ENCODE measurements around the gene FAM193A. TPM values are rescaled to one million over a fixed set of nuclear protein-coding genes. Genes with fewer than 3 reads are reported as not detected.
A peak's percentile ranks its signal among the peaks of the same experiment; 100 is the strongest.

Gene FAM193A
- total RNA-seq, 1 donor from 2014 or later = 17.1 TPM

DNA sequence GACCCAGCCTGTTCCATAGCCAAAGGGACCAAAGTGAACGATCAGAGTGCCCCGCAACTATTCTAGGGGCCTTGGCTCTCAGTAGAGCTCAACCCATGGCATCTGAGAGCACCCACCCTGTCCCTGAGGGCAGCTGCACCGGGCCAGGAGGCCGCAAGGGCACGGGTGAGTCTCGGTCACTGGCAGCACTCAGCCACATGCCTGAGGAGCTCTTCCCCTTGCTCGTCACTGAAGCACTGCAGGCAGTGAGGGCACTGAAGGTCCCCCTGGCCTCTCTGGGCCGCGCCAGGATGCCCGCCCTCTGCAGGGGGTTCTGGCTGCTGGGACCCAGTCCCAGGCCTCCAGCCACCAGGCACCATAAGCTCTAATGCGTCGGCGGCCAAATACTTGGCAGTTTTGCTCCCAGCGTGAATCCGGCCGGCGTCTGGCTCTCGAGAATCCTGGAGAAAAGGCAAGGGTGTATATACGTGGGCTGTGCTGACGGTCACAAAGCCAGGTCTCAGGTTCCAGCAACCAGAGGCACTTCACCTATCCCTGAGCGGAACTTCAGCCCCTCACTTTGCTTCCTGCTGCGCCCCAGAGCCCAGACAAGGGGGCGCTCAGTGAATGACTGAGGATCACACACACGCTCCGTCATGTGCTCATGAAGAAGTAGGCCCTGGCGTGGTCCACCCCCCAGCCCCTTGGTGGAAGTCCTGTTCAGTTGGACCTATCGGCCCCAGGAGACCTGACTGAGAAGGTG, 205.8 kb downstream of the FAM193A start:
- DNase-seq (ENCODE audit: low spot score in 2 of 2) = no peak
- FAIRE-seq = no peak

DNA sequence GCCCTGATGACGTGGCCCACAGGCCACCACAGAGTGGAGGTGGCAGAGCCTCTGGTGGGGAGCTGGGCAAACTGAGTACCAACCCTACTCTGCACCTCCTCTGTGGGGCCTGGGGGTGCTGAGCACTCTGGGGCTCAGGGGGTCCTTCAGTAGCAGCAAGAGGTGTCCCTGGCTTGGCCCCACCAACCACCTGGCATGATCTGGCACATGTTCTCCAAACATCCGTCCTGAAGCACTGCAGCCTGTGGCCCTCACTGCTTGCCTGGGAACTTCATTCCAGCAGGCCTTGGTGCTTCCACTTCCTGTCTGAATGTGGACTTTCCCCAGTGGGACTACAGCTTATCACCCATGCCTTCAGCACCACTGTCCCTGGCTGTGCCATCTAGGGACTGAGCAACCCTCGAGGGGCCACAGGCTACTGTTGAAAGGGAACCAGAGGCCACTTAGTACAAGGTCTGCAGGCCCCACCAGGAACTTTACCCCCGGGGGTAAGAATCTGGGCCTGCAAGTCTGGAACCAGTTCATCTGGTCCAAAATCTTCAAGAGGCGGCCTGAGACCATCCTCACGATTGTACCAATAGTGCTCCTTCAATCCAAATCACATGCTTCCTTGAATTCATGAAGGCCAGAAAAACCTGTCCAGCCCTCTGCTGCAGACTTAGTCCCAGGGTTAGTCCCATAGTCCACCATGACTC, 206.5 kb downstream of the FAM193A start:
- no peak for FAIRE-seq
- no peak for DNase-seq (ENCODE audit: low spot score in 2 of 2)

DNA sequence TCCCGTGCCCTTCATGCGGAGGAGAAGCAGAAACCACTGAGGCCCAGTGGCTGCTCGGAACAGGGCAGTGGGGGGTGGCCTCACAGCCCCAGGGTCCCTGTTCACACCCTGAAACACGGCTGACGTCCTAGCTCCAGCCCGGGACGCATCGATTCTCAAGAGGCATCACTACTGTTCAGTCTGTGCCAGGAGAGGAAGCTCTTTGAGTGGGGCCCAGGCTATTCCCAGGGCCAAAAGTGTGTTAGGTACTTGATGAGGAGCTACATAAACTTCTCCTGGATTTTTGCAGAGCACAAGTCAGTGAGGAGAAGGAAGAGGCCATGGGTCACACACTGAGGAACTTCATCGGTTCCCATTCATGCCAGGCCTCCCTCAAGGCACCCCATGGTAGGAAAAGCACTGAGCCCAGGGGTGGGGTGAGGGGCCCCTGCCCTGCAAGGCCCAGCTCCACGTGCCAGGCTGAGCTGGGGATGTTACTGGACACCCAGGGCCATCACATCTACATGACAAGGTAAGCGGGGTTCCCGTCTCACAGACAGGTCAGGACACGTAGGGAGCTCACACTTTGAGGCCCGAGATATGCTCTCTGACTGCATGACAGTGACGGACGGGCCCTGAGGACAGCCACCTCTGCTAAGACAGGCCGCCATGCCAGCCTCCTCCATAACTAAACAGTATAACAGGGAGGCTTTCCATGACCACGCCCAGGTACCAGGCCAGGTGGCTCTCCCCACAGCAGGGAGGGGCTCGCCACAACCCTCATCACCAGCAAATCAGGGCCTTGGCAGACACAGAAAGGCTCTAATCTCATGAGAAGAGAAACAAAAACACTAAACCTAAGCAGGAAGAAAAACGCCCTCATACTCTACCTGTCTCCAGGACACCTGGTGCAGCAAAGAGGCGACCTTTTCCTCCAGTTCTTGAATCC, 207.3 kb downstream of the FAM193A start:
- DNase-seq (ENCODE audit: low spot score in 2 of 2) = no peak
- no peak for FAIRE-seq

DNA sequence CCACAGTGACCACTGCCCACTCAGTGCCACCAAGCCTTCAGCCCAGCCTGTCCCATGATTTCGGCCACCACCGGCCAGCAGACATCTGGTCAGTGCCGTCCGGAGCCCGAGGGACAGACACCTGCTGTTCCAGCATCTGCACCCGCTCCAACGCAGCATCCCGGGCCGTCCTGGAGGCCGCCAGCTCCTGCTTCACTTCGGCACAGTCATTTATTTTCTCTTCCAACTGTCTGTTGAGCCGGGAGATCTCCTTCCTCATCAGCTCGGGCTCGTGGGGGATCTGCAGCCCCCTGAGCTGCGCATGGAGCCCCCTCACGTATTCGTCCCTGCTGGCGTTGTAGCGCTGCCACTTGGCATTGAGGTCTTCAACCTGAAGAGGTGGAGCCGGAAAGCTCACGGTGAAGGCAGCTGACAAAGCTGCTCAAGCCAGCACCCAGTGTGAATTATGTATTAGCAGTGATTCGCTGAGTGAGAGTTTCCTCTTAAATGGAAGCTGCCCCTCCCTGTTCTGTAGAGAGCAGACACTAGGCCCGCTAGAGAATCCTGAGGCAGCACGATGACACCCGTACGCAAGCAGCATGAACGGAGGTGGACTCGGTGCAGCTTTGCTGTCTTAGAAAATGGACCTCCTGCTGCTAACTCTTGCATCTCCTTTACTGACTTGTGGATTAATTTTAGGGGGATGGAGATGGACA, 208.3 kb downstream of the FAM193A start:
- no peak for DNase-seq (ENCODE audit: low spot score in 2 of 2)
- FAIRE-seq = no peak

DNA sequence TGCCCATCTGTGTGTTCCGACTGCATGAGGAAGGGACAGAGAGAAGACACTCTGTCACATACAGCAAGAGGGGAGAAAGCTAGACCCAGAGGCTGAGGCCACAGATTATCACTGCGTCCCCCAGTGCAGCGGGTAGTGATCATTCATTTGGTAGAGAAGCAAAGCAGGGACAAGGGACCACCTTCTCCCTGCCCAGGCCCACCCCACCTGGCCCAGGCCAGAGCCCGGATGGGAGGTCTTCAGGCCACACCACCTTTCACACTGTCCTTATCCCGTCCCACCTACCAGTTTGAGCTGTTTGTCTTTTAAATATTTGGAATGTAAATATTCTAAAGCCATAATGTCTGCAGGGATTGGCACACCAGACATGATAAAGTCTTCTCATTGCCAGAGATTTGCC, 209.1 kb downstream of the FAM193A start:
- FAIRE-seq (no peak), DNase-seq (ENCODE audit: low spot score in 2 of 2) (no peak)

DNA sequence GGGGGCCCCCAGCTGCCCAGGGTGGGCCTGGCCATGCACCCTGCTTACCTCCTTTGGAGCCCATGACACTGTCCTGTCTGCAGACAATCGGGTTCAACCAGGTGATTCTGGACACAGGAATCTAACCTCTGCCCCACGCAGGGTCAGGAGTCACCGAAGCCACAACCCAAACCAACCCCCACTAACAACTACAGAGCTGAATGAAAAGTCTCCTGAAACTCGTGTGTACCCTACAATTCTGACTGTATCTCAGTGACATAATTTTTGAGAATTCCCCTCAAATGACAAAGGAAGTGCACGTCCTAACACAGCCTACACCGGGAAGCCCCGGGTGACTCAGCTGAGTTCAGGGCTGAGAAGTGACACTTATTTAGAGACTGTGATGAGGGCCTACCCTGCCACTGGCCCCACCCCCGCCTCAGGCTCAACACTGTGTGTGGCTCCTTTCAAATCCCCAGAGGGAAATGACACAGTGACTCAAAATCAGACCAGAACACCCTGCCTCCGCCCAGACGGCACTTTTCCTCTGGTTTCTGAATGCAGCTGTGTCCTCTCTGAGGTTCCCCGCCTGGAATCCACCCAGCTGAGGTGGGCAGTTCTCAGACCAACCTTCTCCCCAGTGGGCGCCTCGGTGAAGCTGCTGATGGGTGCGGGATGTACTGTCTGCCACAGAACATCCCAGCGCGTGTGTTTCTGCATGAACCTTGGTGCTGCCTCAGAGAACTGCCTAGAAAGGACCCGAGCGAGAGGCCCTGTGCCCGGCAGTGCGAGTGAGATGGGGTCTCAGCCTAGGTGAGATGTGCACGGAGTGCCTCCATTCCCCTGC, 209.7 kb downstream of the FAM193A start:
- FAIRE-seq = no peak
- no peak for DNase-seq (ENCODE audit: low spot score in 2 of 2)

DNA sequence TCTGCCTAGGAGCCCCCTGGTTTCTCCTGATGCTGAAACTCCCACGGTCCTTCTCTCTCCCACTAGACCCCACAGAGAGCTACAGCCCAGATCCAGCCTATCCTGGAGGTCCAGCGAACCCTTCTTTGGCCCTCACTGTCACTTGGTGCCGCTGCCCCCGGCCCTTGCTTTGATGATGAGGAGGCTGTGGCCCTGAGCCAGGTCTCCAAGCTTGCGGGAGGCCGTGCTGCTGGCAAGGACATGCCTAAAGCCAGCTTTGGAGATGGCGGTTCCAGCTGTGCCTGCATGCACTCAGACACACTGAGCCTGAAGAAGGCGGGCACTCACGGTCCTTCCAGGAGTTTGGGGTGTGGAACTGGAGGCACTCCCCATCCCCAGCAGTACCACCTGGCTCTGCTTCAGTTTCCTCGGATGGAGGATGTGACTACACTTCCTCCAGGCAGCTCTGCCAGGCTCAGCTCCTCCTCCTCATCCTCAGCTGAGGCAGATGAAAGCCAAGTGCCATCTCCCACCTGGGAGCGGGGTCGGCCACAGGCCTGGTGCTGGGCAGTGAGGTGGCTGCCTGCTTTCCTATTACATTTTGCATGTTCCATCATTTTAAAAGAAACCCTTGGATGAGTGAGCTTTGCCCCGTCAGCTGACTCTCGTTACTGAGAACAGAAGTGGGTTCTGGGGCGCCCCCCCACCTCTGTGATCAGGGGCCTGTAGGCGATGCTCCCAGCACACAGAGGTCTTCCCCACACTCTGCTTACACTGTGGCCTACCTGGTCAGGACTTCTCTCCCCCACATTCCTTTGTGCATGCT, 210.6 kb downstream of the FAM193A start:
- FAIRE-seq = no peak
- DNase-seq (ENCODE audit: low spot score in 2 of 2) = no peak

DNA sequence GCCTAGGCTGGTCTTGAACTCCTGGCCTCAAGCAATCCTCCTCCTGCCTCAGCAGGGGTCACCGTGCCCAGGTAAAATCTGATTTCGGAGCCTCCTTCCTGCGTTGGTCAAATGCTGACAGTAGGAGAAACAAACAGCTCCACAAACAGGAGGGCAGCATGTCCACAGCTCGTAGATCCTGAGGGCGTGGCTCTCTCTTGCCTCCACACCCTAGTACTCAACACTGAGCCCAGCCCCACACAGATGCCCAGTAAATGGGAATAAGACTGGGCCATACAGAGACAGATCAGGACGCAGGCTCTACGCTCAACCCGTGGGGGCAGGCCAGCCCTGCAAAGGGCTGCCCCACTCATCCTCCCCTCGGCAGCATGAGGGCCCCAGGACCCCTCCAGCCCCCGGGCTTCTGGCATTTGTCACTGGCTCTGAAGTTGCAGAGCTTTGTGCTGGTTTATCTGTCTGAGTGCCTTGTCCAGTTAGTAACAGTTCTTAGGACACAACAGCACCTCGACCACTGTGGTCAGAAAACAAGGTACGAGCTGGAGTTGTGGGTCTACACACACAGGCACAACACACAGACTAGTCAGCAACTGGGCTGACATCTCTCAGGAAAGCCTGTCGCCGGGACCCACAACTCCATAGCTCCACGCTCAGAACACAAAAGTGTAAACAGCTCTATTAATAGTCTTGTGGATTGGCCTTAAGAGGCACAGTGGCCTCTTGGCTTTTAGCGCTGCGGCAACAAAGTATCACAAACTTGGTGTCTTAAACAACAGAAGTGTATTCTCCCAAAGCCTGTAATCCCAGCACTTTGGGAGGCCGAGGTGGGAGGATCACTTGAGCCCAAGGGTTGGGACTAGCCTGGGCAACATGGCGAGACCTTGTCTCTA, 214.5 kb downstream of the FAM193A start:
- FAIRE-seq (no peak), DNase-seq (ENCODE audit: low spot score in 2 of 2) (no peak)

DNA sequence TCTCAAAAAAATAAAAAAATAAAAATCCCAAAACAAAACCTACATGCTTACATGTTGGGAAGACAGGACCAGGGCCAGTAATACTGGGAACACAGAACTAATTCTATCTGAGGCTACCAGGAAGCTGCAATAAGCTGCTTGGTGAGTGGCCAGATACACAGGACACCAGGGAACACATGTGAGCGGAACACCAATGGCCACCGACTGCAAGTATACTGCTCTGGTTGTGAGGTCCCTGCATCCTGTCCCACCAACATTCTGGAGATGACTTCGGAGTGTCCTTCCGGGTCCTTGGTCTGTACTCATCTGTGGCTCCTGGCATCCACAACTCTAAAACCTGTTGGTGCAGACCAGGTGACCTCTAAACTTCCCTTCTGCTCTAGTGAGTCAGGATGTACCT, 217.0 kb downstream of the FAM193A start:
- FAIRE-seq (no peak), DNase-seq (ENCODE audit: low spot score in 2 of 2) (no peak)

DNA sequence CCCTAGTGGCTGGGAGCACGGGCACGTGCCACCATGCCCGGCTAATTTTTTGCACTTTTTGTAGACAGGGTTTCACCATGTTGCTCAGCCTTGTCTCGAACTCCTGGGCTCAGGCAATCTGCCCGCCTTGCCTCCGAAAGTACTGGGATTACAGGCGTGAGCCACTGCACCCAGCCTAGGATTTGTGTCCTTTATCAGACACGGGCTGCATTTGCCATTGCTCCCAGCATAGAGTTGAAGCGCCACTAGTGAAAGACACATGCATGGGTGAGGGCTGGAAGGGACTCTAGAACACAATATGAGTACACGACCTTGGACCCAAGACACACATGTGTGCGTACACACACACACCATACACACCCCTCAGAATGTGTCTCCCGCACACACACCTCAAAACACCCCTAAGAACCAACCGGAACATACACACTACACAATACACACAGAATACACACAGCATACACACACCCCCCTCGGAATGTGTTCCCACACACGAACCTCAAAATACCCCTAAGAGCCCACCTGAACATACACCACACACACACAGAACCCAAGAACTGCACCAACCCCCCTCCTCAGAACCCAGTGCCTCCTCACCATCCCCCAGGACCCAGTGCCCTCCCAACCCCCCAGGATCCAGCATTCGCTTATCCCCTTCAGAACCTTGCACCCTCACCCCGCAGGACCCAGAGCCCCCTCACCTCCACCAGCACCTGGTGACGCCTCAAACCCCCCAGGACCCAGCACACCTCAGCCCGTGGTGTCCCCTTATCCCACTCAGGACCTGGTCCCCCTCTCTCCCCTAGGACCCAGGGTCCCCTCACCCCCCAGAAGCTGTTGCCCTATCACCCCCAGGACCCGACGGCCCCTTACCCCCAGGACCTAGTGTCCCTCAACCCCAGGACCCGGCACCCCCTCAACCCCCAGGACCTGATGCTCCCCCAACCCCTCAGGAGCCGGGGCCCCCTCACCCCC, 218.7 kb downstream of the FAM193A start:
- no peak for FAIRE-seq
- DNase-seq (ENCODE audit: low spot score in 2 of 2) = no peak

DNA sequence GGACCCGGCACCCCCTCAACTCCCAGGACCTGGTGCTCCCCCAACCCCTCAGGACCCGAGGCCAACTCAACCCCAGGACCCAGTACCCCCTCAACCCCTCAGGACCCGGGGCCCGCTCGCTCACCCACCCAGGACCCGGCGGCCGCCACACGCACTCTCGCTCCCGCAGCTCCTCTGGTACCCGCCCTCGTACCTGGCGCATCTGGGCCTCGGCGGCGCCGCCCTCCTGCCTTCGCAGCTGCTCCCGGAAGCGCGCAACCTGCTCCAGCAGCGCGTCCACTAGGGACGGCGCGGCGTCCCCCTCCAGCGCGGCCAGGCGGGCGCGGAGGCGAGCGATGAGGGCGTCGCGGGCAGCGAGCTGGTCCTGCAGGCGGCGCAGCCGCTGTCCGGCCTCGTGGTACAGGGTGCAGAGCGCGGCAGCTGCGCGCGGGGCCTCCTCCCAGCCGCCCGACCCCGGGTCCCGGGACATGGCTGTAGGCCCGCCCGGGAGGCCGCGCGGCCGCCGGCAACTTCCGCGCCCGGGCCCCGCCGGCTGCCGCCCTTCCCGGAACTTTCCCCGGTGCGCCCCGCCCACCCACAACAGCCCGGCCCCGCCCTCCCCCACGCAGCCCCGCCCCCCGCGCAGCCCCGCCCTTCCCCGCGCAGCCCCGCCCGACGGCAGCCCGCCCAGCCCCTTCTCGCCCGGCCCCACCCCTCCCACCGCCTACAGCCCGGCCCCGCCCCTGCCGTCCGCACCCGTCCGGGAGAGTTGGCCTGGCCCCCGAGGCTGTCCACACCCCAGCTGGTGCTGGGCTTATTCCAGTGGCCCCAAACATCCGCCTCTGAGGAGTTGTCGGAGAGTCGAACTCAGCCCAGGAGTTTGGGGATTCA, 219.6 kb downstream of the FAM193A start, which contains the start of gene TNIP2:
Gene TNIP2, minus strand, starts transcription at position 516 of the 870 bp plus-strand sequence. Its CDS starts 47 bp downstream, at position 469.
- peak; percentile 97 to 99 for DNase-seq (ENCODE audit: low spot score in 2 of 2)
- no peak for FAIRE-seq

DNA sequence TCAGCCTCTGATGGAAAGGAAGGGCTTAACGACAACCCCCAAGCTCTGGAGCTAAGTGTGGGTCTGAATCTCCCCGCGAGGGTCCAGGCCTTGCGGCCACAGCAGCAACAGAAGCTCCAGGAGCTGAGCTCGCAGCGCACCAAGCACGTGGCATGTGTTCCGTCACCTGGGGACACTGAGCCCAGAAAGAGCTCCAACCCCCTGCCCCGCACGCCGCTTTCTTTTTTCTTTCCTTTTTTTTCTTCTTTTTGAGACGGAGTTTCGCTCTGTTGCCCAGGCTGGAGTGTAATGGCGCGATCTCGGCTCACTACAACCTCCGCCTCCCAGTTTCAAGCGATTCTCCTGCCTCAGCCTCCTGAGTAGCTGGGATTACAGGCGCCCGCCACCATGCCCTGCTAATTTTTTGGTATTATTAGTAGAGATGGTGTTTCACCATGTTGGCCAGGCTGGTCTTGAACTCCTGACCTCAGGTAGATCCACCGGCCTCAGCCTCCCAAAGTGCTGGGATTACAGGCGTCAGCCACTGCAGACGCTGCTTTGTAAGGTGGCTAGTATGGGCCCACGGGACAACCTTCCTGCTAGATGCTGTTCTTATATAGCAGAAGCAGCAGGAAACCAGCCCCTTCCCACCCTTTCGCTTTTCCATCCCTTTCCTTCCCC, 220.4 kb downstream of the FAM193A start:
- no peak for DNase-seq (ENCODE audit: low spot score in 2 of 2)
- no peak for FAIRE-seq

DNA sequence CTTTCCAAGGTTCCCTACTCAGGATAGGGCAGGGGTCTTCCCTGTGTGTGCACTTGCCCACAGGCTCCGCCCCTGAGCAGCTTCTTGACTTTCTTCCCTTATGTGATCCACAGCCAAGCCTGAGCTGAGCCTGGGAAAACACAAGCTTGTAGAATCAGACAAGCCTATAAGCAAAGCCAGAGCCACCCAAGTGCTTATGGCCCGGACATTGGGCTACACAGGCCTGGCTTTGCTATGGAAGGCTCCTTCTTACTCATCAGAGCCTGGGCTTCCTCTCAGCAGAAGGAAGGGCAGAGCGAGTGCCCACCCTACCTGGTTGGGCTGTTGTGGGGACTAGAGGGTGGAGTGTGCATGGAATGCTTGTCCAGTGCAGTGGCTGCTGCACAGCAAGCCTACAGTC, 221.0 kb downstream of the FAM193A start:
- DNase-seq (ENCODE audit: low spot score in 2 of 2) (no peak), FAIRE-seq (no peak)

DNA sequence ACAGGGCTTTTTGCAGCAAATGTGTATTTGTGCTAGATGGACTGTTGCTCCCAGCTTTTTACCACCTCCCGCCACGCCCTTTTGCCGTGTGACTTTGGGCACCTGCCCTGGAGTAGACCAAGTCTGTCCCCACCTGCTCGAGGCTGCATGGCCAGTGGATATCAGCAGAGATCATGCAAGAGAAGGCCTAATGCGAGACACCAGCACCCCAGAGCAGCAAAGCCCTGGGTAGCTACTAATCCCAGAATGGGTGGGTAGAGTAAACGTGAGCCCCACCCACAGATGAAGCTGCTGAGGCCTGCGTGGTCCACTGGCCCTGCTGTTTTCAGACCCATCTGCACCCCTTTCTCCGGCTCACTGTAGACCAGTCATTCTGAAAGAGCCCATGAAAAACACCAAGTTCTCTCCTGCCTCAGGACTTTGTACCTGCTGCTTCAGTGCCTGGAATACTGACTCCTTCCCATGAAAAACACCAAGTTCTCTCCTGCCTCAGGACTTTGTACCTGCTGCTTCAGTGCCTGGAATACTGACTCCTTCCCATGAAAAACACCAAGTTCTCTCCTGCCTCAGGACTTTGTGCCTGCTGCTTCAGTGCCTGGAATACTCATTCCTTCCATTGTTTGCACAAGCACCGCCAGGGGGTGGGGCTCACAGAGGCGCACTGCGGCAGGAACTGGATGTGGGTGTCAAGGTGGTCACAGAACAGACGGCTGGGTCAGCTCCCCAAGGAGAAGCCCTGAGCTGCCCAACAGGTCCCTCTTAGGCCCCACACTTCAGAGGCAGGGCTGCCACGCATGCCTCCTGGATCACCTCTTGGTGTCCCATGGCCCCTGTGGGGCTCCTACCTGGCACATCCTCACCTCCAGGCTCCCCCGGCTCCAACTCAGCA, 224.8 kb downstream of the FAM193A start:
- no peak for DNase-seq (ENCODE audit: low spot score in 2 of 2)
- FAIRE-seq = no peak

Measured in frontal cortex (tissue), 4 donors.